IPS-18c (cell line): ENCODE data around the gene SGF29.
"Not testable (repeated sequence)": the region's sequence is repeated elsewhere in the genome, so short reads cannot be mapped to it uniquely, and the experiment has no call there.

Experiments
- H3K4me3 ChIP-seq: 2 replicates; pipeline ENCODE4 v1.7.0; 2013; ENCODE audit warnings: low read depth, mild to moderate bottlenecking, low read length, moderate library complexity; ENCODE audit not compliant: insufficient read depth
- H3K9me3 ChIP-seq: one replicate; pipeline ENCODE4 v1.6.1; 2013; ENCODE audit warnings: mild to moderate bottlenecking, low read length, moderate library complexity; ENCODE audit not compliant: control insufficient read depth, insufficient read depth

The SGF29 gene

DNA sequence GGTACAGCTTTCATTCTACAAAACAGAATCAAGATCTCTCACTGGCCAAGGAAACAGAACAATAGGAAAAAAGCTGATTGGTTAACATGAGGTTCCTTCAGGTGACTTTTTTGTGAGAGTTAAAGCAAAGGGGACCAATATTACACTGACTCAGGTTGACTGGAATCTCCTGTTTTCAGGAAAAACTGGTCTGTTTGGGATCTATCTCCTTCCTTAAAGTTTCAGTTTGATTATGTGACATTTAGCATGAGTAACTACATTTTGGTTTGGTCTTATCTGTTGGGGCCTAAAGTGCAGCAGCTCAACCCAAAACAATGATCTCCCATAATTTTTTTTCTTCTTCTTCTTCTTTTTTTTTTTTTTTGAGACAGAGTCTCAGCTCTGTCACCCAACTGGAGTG lies 24.6 kb upstream of the SGF29 start:
- Histone ChIP-seq H3K9me3 (no peaks in the 10 kb centered on the region), H3K4me3 (no peak overlapping the region)

- H3K9me3 ChIP-seq: no peaks in the 10 kb centered on the region
- no peak overlapping the region for H3K4me3 ChIP-seq
These were observed 21.7 kb upstream of the SGF29 start for GRCh38 chr16:28531777-28532744.

DNA sequence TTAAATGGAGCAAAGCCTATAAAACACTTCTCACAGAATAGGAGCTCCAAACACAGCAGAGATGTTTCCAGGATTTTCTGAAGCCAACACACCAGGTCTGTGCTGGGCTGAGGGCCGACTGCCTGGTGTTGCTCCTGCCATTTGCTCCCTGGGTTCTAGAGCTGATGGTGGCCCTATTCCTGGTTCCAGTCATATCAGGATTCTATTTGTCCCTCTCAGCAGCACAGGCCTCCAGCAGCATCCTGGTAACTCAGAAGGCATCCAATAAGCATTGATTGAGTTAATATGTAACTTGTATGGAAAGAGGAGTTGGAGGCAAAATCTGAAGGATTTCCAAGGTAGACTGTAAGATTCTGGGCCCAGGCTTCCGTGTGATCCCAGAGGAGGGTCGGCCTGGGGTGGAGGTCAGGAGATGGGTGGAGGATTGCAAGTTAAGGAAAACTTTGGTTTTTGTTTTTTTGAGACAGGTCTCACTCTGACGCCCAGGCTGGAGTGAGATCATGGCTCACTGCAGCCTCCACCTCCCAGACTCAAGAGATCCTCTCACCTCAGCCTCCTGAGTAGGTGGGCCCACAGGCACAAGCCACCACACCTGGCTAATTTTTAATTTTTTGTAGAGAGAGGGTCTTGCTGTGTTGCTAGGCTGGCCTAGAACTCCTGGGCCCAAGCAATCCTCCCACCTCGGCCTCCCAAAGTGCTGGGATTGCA lies 20.6 kb upstream of the SGF29 start:
- Histone ChIP-seq H3K4me3 (no peak overlapping the region), H3K9me3 (no peaks in the 10 kb centered on the region)

DNA sequence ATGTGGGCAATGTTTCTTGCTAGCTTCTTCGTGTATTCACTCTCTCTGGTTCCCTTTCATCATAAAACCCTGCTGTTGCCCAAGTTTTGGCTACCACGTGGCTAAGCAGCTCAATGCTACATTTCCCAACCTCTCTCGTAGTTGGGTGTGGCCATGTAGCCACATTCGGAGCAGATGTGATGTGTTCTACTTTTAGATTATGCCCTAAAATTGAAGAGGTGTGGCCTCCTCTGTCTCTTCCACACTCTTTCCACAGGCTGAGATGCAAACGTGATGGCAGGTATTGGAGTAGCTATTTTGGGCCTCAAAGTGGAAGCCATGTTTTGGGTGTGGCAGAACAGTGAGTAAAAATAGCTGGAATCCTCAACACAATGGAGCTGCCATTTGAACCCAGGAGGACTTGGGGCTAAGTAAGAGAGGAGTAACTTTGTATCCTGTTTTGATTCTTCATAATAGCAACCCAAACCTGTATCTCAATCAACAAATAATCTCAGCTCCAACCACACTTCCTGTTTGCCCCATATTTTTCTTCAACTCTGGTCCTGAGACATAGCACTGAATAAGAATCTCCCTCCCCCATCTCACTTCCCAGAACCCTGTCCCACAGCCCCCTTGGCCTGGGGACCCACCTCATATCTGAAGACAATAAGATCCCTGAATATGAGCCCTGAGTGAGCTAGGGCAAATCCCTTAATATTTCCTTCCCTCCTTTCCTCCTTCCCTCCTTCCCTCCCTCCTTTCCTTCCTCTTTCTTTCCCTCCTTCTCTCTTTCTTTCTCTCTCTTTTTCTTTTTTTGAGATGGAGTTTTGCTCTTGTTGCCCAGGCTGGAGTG lies 19.0 kb upstream of the SGF29 start:
- Histone ChIP-seq H3K4me3 (no peak overlapping the region), H3K9me3 (no peaks in the 10 kb centered on the region)

DNA sequence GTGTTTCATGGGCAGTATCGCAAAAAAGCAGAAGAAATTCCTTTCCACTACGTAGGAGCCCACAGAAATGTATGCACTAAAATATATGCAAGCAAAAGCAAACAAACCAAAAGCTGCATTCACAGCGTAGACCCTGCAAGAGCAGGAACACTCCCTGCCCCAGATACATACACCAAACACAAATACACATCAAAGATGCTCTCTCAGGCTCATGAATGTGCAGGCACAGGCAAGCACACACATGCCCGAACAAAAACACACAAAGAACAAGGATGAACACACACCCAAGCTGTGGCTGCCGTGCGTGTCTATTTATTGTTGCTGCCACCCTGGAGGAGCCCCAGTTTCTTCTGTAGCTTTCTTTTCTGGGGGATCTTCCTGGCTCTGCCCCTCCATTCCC lies 16.6 kb upstream of the SGF29 start:
- H3K9me3 ChIP-seq: no peaks in the 10 kb centered on the region
- no peak overlapping the region for H3K4me3 ChIP-seq

DNA sequence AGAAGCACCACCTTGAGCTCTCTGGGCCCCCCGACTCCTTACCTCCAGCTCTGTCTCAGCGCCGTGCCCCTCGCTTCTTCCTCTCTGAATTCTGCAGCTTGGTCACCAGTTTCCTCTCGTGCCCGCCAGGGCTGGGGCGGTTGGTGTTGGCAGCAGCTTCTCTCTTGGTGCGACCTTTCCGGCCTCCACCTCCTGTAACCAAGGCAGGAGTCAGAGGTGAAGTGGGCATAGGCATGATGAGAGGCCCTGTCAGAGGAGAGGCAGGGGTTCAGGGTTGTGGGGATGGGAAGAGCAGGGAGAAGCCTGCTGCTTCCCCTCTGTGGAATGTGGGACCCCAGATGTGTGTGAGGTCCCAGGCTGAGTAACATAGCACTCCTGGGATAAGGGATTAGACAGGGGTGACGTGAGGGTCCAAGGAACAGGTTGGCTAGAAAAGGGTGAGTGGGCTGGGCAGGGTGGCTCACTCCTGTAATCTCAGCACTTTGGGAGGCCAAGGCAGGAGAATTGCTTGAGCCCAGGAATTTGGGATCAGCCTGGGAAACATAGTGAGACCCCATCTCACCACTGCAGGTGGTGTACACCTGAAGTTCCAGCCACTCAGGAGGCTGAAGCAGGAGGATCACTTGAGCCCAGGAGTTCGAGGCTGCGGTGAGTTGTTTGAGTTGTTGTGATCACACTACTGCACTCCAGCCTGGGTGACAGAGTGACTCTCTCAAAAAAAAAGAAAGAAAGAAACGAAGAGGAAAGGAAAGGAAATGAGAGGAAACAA lies 15.6 kb upstream of the SGF29 start:
- H3K4me3 ChIP-seq: no peak overlapping the region
- H3K9me3 ChIP-seq: no peaks in the 10 kb centered on the region

GRCh38 chr16:28538733-28539596 lies 14.8 kb upstream of the SGF29 start, which contains the start of gene NUPR1:
TSS of gene NUPR1 (minus strand) at chr16:28538974. CDS start at chr16:28538907, 67 bp downstream.
- no peaks in the 10 kb centered on the region for H3K9me3 ChIP-seq
- no peak within 1 kb of the TSS for H3K4me3 ChIP-seq

DNA sequence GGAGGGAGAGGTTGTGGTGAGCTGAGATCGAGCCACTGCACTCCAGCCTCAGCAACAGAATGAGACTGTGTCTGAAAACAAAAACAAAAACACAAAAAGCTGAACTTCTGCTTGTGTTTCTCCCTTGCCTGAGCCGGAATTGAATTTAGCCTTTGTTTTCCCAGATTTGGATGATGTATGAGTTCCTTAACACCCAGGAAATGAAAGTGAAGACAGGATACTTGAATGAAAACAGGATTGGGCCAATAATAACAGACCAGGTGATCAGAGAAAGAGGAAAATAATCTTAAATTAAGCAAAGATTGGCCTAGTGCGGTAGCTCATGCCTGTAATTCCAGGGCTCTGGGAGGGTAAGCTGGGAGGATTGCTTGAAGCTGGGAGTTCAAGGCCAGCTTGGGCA lies 13.4 kb upstream of the SGF29 start:
- Histone ChIP-seq H3K4me3 (no peak overlapping the region), H3K9me3 (no peaks in the 10 kb centered on the region)

DNA sequence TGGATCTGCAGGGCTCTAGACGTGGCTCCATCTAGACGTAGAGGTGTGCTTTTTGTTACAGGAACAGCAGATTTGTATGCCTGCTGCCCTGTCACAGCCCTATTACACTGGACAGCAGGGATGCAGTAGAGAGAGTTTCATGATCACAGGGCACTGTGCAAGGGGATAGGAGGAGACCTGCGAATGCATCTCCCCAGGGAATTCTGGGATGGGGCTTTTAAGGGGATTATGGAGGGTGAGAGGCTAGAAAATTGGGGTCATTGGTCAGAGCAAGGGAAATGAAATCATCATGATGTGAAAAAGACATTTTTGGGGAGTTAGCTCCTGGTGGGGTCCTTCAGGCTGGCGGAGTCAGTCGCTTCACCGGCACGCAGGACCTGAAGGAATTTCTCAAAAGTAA lies 11.1 kb upstream of the SGF29 start:
- Histone ChIP-seq H3K9me3 (no peaks in the 10 kb centered on the region), H3K4me3 (no peak overlapping the region)

DNA sequence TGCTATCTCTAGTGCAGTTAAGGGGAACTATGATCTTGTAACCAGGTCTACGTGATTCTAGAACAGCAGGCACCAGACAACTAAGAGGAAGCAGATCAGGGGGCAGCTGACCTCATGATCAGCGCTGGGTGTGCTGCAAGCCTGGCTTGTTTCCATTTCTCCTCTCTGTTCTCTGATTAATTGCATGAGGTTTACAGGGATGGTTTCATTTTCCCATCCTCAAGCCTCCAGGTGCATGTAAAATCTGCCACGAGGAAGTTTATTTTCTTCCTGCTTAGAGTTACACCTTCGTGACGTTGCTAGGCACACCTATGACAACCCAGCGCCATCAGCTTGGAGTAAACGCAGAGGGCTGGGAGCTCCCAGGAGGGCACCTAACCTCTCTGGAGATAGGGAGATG lies 10.6 kb upstream of the SGF29 start:
- Histone ChIP-seq H3K4me3 (no peak overlapping the region), H3K9me3 (no peaks in the 10 kb centered on the region)

DNA sequence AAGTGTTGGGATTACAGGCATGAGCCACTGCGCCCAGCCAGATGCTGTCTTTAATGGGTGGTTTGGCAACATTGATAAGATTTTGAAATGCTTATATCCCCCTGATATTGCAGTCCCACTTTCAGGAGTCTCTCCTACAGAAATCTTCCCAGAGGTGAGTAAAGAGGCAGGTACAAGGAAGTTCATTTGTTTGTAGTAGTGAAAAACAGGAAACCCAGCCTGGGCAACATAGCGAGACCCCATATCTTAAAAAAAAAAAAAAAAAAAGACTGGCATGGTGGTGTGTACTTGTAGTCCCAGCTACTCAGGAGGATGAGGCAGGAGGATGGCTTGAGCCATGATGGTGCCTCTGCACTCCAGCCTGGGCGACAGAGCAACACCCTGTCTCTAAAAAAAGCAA lies 8.7 kb upstream of the SGF29 start:
- Histone ChIP-seq H3K4me3 (no peak overlapping the region), H3K9me3 (no peaks in the 10 kb centered on the region)

- not testable (repeated sequence) for H3K9me3 ChIP-seq, H3K4me3 ChIP-seq
These were observed 7.8 kb upstream of the SGF29 start for GRCh38 chr16:28545964-28546363.

DNA sequence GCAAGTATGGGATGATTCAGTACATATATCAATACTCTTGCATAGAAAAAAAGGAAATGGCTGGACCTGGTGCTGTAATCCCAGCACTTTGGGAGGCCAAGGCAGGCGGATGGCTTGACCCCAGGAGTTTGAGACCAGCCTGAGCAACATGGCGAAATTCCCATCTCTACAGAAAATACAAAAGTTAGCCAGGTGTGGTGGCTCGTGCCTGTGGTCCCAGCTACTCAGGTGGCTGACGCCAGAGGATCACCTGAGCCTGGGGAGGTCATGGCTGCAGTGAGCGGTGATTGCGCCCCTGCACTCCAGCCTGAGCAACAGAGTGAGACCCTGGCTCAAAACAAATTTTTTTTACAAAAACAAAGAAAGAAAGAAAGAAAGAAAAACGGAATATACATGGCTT lies 7.1 kb upstream of the SGF29 start:
- H3K9me3 ChIP-seq: no peaks in the 10 kb centered on the region

GRCh38 chr16:28548306-28548802 lies 5.4 kb upstream of the SGF29 start:
- Histone ChIP-seq H3K9me3 (no peaks in the 10 kb centered on the region), H3K4me3 (no peak overlapping the region)

More for the DNA sequence above, 7.1 kb upstream of the SGF29 start:
- H3K4me3 ChIP-seq: no peak overlapping the region

- Histone ChIP-seq H3K4me3 (no peak overlapping the region), H3K9me3 (no peaks in the 10 kb centered on the region)
These were observed 4.3 kb upstream of the SGF29 start for GRCh38 chr16:28549301-28549899.
